Naive thymus-derived CD8-positive, alpha-beta T cell (primary cell): ENCODE measurements around the gene ITGA5. TPM values are rescaled to one million over a fixed set of nuclear protein-coding genes. Genes with fewer than 3 reads are reported as not detected.

Experiments
- ATAC-seq, 2 donors: fragments of 150-1000 bp; cut with Tn5 transposase in 1 of 2; sonication (Bioruptor Pico), chemical (Tn5 transposase) in 1 of 2; 1 replicate in 1 of 2; 2 replicates in 1 of 2; pipeline ENCODE4 v1.10.0; 2021; ENCODE audit warnings: mild to moderate bottlenecking in 2 of 2, moderate library complexity in 2 of 2
- POLR2A ChIA-PET: fragments of 350-600 bp; sonication (Branson Sonifier 250); formaldehyde crosslinking; loops from one replicate; lab custom pipeline; 2021; ENCODE audit warnings: antibody characterized with exemption; lab: Charles Lee
- DNase-seq, 10 donors: peaks; one replicate each; pipeline versions ENCODE4 v3.0.0 to v3.0.0-alpha.2; 2020 to 2022
- H3K27ac Mint-ChIP-seq, 10 donors: one replicate each; pipeline ENCODE4 v1.8.0; 2020 to 2022; ENCODE audit warnings: mild to moderate bottlenecking in 10 of 10, mixed read lengths in 10 of 10, moderate library complexity in 4 of 10, inconsistent platforms in 1 of 10
- H3K27me3 Mint-ChIP-seq, 5 donors: one replicate each; pipeline ENCODE4 v1.8.0; 2021 to 2022; ENCODE audit warnings: mixed read lengths in 5 of 5
- H3K36me3 Mint-ChIP-seq, 3 donors: one replicate each; pipeline ENCODE4 v1.8.0; 2020 to 2022; ENCODE audit warnings: mixed read lengths in 3 of 3, mild to moderate bottlenecking in 2 of 3, inconsistent platforms in 1 of 3
- H3K4me1 Mint-ChIP-seq, 4 donors: one replicate each; pipeline ENCODE4 v1.8.0; 2021 to 2022; ENCODE audit warnings: mixed read lengths in 4 of 4
- H3K4me3 Mint-ChIP-seq, 10 donors: one replicate each; pipeline ENCODE4 v1.8.0; 2020 to 2022; ENCODE audit warnings: mild to moderate bottlenecking in 10 of 10, mixed read lengths in 10 of 10, moderate library complexity in 6 of 10, inconsistent platforms in 1 of 10
- H3K9me3 Mint-ChIP-seq, 9 donors: one replicate each; pipeline ENCODE4 v1.8.0; 2020 to 2022; ENCODE audit warnings: mixed read lengths in 9 of 9, mild to moderate bottlenecking in 3 of 9, inconsistent platforms in 1 of 9, moderate library complexity in 1 of 9
- polyA plus RNA-seq, 3 donors: library from polyadenylated mRNA; unstranded; fragments of 300-500 nt; fragmentation: Illumina TruSeq; gene quantifications; one replicate each; pipeline ENCODE4 v1.2.3, GENCODE V29; 2021
- total RNA-seq, 8 experiments: library from RNA in 2 of 8; stranded (reverse) in 2 of 8; gene quantifications; one replicate each; pipeline ENCODE4 v1.2.3 and lab custom pipeline; 2021 to 2026

Gene ITGA5
- total and polyA plus RNA-seq, 5 experiments from 2014 or later: 13.4 to 127 (median 44.5) TPM

- Mint-ChIP-seq H3K27ac (peak within 1 kb of the TSS in 2 of 10 donors; percentile 63 to 68), H3K4me1 (peaks cover 5 to 55% (median 14%) of the 10 kb centered on the region in 4 donors), H3K27me3 (no peaks in the 10 kb centered on the region), H3K4me3 (peak within 1 kb of the TSS in 1 of 10 donors; percentile 63), H3K36me3 (no peaks in the 10 kb centered on the region), H3K9me3 (no peaks in the 10 kb centered on the region)
- DNase-seq (peak in 1 of 10 donors; percentile 22), ATAC-seq (no peak)
- POLR2A ChIA-PET: no interaction called here
These were observed 34.5 kb downstream of the ITGA5 start, which contains the start of gene ZNF385A for GRCh38 chr12:54384591-54385041. Gene ZNF385A (minus strand): TSS chr12:54384733. CDS start chr12:54384514, 219 bp downstream.

- H3K9me3 Mint-ChIP-seq: no peaks in the 10 kb centered on the region
- no peaks in the 10 kb centered on the region for H3K36me3 Mint-ChIP-seq
- DNase-seq (no peak), ATAC-seq (no peak)
- no peaks in the 10 kb centered on the region for H3K27me3 Mint-ChIP-seq
- peak overlapping the region in 1 of 10 donors; percentile 66 for H3K4me3 Mint-ChIP-seq
- POLR2A ChIA-PET: interaction anchor here (0.5 kb wide), 1 partner anchor 122 kb away, joined by 5 read pairs; no protein-coding TSS in a partner anchor
- peaks cover 12 to 45% (median 20%) of the 10 kb centered on the region in 4 donors for H3K4me1 Mint-ChIP-seq
- peak overlapping the region in 1 of 10 donors; percentile 47 for H3K27ac Mint-ChIP-seq
These were observed 35.9 kb downstream of the ITGA5 start for GRCh38 chr12:54383041-54383609.

- POLR2A ChIA-PET: no interaction called here
These were observed 37.9 kb downstream of the ITGA5 start for GRCh38 chr12:54381136-54381535.

GRCh38 chr12:54379398-54380201 is 39.5 kb downstream of the ITGA5 start:
- Mint-ChIP-seq H3K27ac (peak overlapping the region in 2 of 10 donors; percentile 19 to 78), H3K36me3 (no peaks in the 10 kb centered on the region), H3K27me3 (no peaks in the 10 kb centered on the region), H3K4me1 (peaks cover 9 to 25% (median 15%) of the 10 kb centered on the region in 4 donors), H3K9me3 (no peaks in the 10 kb centered on the region), H3K4me3 (peak overlapping the region in 9 of 10 donors; percentile 50 to 85 (median 60))
- DNase-seq (peak; percentile 78 to 93 (median 86)), ATAC-seq (peak; percentile 99)
- POLR2A ChIA-PET: interaction anchor here (0.6 to 1.3 kb wide), 3 partner anchors 11 to 100 kb away, joined by 3 to 4 read pairs (median 4); partner anchors contain the start of gene CBX5

More at GRCh38 chr12:54381136-54381535, 37.9 kb downstream of the ITGA5 start:
- Mint-ChIP-seq H3K4me1 (peaks cover 11 to 34% (median 15%) of the 10 kb centered on the region in 4 donors), H3K4me3 (no peak overlapping the region), H3K36me3 (no peaks in the 10 kb centered on the region), H3K27me3 (no peaks in the 10 kb centered on the region), H3K27ac (peak overlapping the region in 1 of 10 donors; percentile 56), H3K9me3 (no peaks in the 10 kb centered on the region)
- DNase-seq (no peak), ATAC-seq (no peak)

GRCh38 chr12:54378796-54379397 is 40.2 kb downstream of the ITGA5 start:
- no peaks in the 10 kb centered on the region for H3K9me3 Mint-ChIP-seq
- no peaks in the 10 kb centered on the region for H3K27me3 Mint-ChIP-seq
- H3K4me1 Mint-ChIP-seq: peaks cover 9 to 18% (median 15%) of the 10 kb centered on the region in 4 donors
- peak overlapping the region in 8 of 10 donors; percentile 28 to 85 (median 63) for H3K4me3 Mint-ChIP-seq
- no peaks in the 10 kb centered on the region for H3K36me3 Mint-ChIP-seq
- DNase-seq (no peak), ATAC-seq (peak in 1 of 2 donors; percentile 17)
- POLR2A ChIA-PET: interaction anchor here (0.6 to 0.7 kb wide), 2 partner anchors 77 to 99 kb away, joined by 3 to 4 read pairs; partner anchors contain the start of gene CBX5
- no peak overlapping the region for H3K27ac Mint-ChIP-seq

GRCh38 chr12:54377797-54378515 is 41.1 kb downstream of the ITGA5 start:
- no peak overlapping the region for H3K27ac Mint-ChIP-seq
- DNase-seq (no peak), ATAC-seq (no peak)
- no peaks in the 10 kb centered on the region for H3K27me3 Mint-ChIP-seq
- no peaks in the 10 kb centered on the region for H3K9me3 Mint-ChIP-seq
- peak overlapping the region in 2 of 10 donors; percentile 47 to 48 for H3K4me3 Mint-ChIP-seq
- no peaks in the 10 kb centered on the region for H3K36me3 Mint-ChIP-seq
- peaks cover 7 to 18% (median 11%) of the 10 kb centered on the region in 4 donors for H3K4me1 Mint-ChIP-seq
- POLR2A ChIA-PET: no interaction called here

GRCh38 chr12:54377007-54377406 is 42.1 kb downstream of the ITGA5 start:
- ATAC-seq (no peak), DNase-seq (no peak)
- no peaks in the 10 kb centered on the region for H3K36me3 Mint-ChIP-seq
- H3K27ac Mint-ChIP-seq: no peak overlapping the region
- H3K27me3 Mint-ChIP-seq: no peaks in the 10 kb centered on the region
- no peak overlapping the region for H3K4me3 Mint-ChIP-seq
- POLR2A ChIA-PET: no interaction called here
- H3K4me1 Mint-ChIP-seq: peaks cover 8 to 23% (median 16%) of the 10 kb centered on the region in 4 donors
- no peaks in the 10 kb centered on the region for H3K9me3 Mint-ChIP-seq

GRCh38 chr12:54376596-54376995 is 42.5 kb downstream of the ITGA5 start:
- DNase-seq: no peak
- Mint-ChIP-seq H3K4me1 (peaks cover 10 to 27% (median 20%) of the 10 kb centered on the region in 4 donors), H3K27me3 (no peaks in the 10 kb centered on the region), H3K27ac (no peak overlapping the region), H3K9me3 (no peaks in the 10 kb centered on the region), H3K4me3 (no peak overlapping the region), H3K36me3 (no peaks in the 10 kb centered on the region)
- ATAC-seq: no peak
- POLR2A ChIA-PET: no interaction called here

- Mint-ChIP-seq H3K9me3 (no peaks in the 10 kb centered on the region), H3K27ac (no peak overlapping the region), H3K4me1 (peaks cover 13 to 31% (median 21%) of the 10 kb centered on the region in 4 donors), H3K36me3 (no peaks in the 10 kb centered on the region), H3K4me3 (no peak overlapping the region), H3K27me3 (no peaks in the 10 kb centered on the region)
- POLR2A ChIA-PET: no interaction called here
- DNase-seq: no peak
- ATAC-seq: no peak
These were observed 43.8 kb downstream of the ITGA5 start for GRCh38 chr12:54375259-54375579.

- POLR2A ChIA-PET: no interaction called here
- H3K4me1 Mint-ChIP-seq: peaks cover 11 to 28% (median 18%) of the 10 kb centered on the region in 4 donors
- ATAC-seq (no peak), DNase-seq (no peak)
- no peak overlapping the region for H3K27ac Mint-ChIP-seq
- no peaks in the 10 kb centered on the region for H3K9me3 Mint-ChIP-seq
- H3K36me3 Mint-ChIP-seq: no peaks in the 10 kb centered on the region
- H3K27me3 Mint-ChIP-seq: no peaks in the 10 kb centered on the region
- H3K4me3 Mint-ChIP-seq: no peak overlapping the region
These were observed 44.4 kb downstream of the ITGA5 start for GRCh38 chr12:54374562-54375258.

- Mint-ChIP-seq H3K4me3 (no peak overlapping the region), H3K36me3 (no peaks in the 10 kb centered on the region), H3K27me3 (no peaks in the 10 kb centered on the region), H3K27ac (no peak overlapping the region), H3K4me1 (peaks cover 12 to 27% (median 19%) of the 10 kb centered on the region in 4 donors), H3K9me3 (no peaks in the 10 kb centered on the region)
- no peak for DNase-seq
- no peak for ATAC-seq
- POLR2A ChIA-PET: interaction anchor here (0.6 kb wide), 2 partner anchors 13 to 30 kb away, joined by 3 read pairs; no protein-coding TSS in a partner anchor
These were observed 45.2 kb downstream of the ITGA5 start for GRCh38 chr12:54373649-54374561.
